ENCODE data around the gene TTC21A. TPM values are rescaled to one million over a fixed set of nuclear protein-coding genes. Genes with fewer than 3 reads are reported as not detected.

Gene TTC21A
- total RNA-seq, 1 experiment from 2014 or later, result 9.5 TPM

GRCh38 chr3:39109086-39109485 lies 1.6 kb downstream of the TTC21A start:
- ChIA-PET CTCF (no interaction called here), POLR2A (ENCODE audit: unreplicated experiment) (interaction anchor here (0.6 kb wide), 1 partner anchor 69 kb away, joined by 6 read pairs; no protein-coding TSS in a partner anchor)
- Histone ChIP-seq H3K4me2 (no peak overlapping the region), H3K27ac (no peak overlapping the region), H3F3A (ENCODE audit: insufficient read depth, low read depth) (no peaks in the 10 kb centered on the region), H3K9me2 (ENCODE audit: insufficient read depth) (no peaks in the 10 kb centered on the region), H3K4me1 (replicated peaks; ENCODE audit: insufficient read depth) (peaks cover 16% of the 10 kb centered on the region), H2AFZ (no peak overlapping the region), H3K4me3 (no peak overlapping the region), H3K36me3 (ENCODE audit: low read depth) (no peaks in the 10 kb centered on the region), H3K79me2 (ENCODE audit: low read depth) (peaks cover 27% of the 10 kb centered on the region), H4K20me1 (ENCODE audit: insufficient read depth) (no peaks in the 10 kb centered on the region; the same call in 1 of the 2 replicates), H3K9me3 (ENCODE audit: insufficient read depth, low read depth) (no peaks in the 10 kb centered on the region), H3K27me3 (ENCODE audit: insufficient read depth, low read depth) (no peaks in the 10 kb centered on the region)
- DNase-seq, result no peak
- BruUV-seq (replicated peaks), result no TSS peak
- intact Hi-C loops (cut with micrococcal nuclease; ENCODE audit: unreplicated experiment), result loop anchor here (5.0 kb wide), 1 partner anchor 73 kb away; no protein-coding TSS in a partner anchor
- TF ChIP-seq EZH2 (IDR thresholded peaks at IDR 0.05; ENCODE audit: low read depth) (no peak), CTCF (conservative IDR thresholded peaks at IDR 0.05) (no peak)

DNA sequence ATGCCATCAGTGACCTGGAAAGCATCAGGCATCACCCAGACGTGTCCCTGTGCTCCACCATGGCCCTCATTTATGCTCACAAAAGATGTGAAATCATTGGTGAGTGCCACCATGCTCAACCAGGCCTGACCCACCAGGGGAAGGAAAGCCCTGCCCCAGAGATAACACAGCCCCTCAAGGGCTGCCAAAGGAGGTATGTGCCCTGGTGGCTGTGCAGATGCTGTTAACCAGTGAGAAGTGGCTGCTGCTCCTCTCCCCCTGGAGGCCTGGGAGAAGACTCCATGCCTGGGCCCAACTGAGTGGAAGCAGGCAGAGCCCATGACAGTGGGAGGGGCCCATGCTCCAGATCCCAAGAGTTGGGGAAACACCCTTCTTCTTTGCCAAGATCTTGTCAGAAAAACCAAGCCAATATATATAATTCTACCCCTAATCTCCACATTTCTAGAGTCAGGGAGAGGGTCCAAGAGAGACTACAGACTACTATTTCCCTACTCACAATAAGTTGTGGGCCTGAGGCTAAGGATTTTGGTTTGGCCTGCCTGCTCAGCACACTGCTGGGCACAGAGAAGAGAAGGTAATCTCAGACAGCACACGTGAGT lies 2.7 kb downstream of the TTC21A start:
- no TSS peak for BruUV-seq (replicated peaks)
- Histone ChIP-seq H3K27ac (no peak overlapping the region), H3K9me3 (ENCODE audit: insufficient read depth, low read depth) (no peaks in the 10 kb centered on the region), H3K4me3 (no peak overlapping the region), H3K4me2 (no peak overlapping the region), H4K20me1 (ENCODE audit: insufficient read depth) (no peaks in the 10 kb centered on the region; the same call in 1 of the 2 replicates), H3F3A (ENCODE audit: insufficient read depth, low read depth) (no peaks in the 10 kb centered on the region), H2AFZ (no peak overlapping the region), H3K27me3 (ENCODE audit: insufficient read depth, low read depth) (no peaks in the 10 kb centered on the region), H3K79me2 (ENCODE audit: low read depth) (peaks cover 19% of the 10 kb centered on the region), H3K9me2 (ENCODE audit: insufficient read depth) (no peaks in the 10 kb centered on the region), H3K4me1 (replicated peaks; ENCODE audit: insufficient read depth) (peaks cover 15% of the 10 kb centered on the region), H3K36me3 (ENCODE audit: low read depth) (no peaks in the 10 kb centered on the region)
- ChIA-PET CTCF (no interaction called here), POLR2A (ENCODE audit: unreplicated experiment) (no interaction called here)
- DNase-seq, result no peak
- no peak for TF ChIP-seq EZH2 (IDR thresholded peaks at IDR 0.05; ENCODE audit: low read depth)
- TF ChIP-seq CTCF (conservative IDR thresholded peaks at IDR 0.05), result no peak
- intact Hi-C loops (cut with micrococcal nuclease; ENCODE audit: unreplicated experiment), result no loop called here

GRCh38 chr3:39112113-39112512 lies 4.6 kb downstream of the TTC21A start:
- H3K27me3 ChIP-seq (ENCODE audit: insufficient read depth, low read depth), result no peaks in the 10 kb centered on the region
- H3K9me2 ChIP-seq (ENCODE audit: insufficient read depth), result no peaks in the 10 kb centered on the region
- no peak overlapping the region for H3K4me2 ChIP-seq
- ChIA-PET POLR2A (ENCODE audit: unreplicated experiment) (no interaction called here), CTCF (no interaction called here)
- no peaks in the 10 kb centered on the region for H3K36me3 ChIP-seq (ENCODE audit: low read depth)
- no TSS peak for BruUV-seq (replicated peaks)
- no peaks in the 10 kb centered on the region for H3K4me1 ChIP-seq (replicated peaks; ENCODE audit: insufficient read depth)
- TF ChIP-seq CTCF (conservative IDR thresholded peaks at IDR 0.05) (no peak), EZH2 (IDR thresholded peaks at IDR 0.05; ENCODE audit: low read depth) (no peak)
- H3K79me2 ChIP-seq (ENCODE audit: low read depth), result no peaks in the 10 kb centered on the region
- H3K9me3 ChIP-seq (ENCODE audit: insufficient read depth, low read depth), result no peaks in the 10 kb centered on the region
- H4K20me1 ChIP-seq (ENCODE audit: insufficient read depth), result no peaks in the 10 kb centered on the region
- H3F3A ChIP-seq (ENCODE audit: insufficient read depth, low read depth), result no peaks in the 10 kb centered on the region
- no peak overlapping the region for H3K4me3 ChIP-seq
- no peak overlapping the region for H2AFZ ChIP-seq
- no peak for DNase-seq
- intact Hi-C loops (cut with micrococcal nuclease; ENCODE audit: unreplicated experiment), result no loop called here
- no peak overlapping the region for H3K27ac ChIP-seq

Data from PC-9 (cell line).